ENCODE results near the gene DCP1A. TPM values are rescaled to one million over a fixed set of nuclear protein-coding genes. Genes with fewer than 3 reads are reported as not detected.

DCP1A gene
- total RNA-seq, 4 donors from 2014 or later = 19.0 to 24.3 (median 20.6) TPM

GRCh38 chr3:53278667-53279066, 68.7 kb downstream of the DCP1A start:
- TF ChIP-seq CTCF (IDR thresholded peaks at IDR 0.05; ENCODE audit: low read depth) = no peak

GRCh38 chr3:53274938-53275605, 72.3 kb downstream of the DCP1A start:
- TF ChIP-seq CTCF (IDR thresholded peaks at IDR 0.05; ENCODE audit: low read depth) = no peak

GRCh38 chr3:53273146-53273670, 74.1 kb downstream of the DCP1A start:
- TF ChIP-seq CTCF (IDR thresholded peaks at IDR 0.05; ENCODE audit: low read depth) = no peak

- no peak for TF ChIP-seq CTCF (IDR thresholded peaks at IDR 0.05; ENCODE audit: low read depth)
Measured at GRCh38 chr3:53269888-53270880, 77.2 kb downstream of the DCP1A start.

- TF ChIP-seq CTCF (IDR thresholded peaks at IDR 0.05; ENCODE audit: low read depth) = no peak
Measured at GRCh38 chr3:53267766-53268165, 79.6 kb downstream of the DCP1A start.

GRCh38 chr3:53264718-53265117, 82.6 kb downstream of the DCP1A start:
- no peak for TF ChIP-seq CTCF (IDR thresholded peaks at IDR 0.05; ENCODE audit: low read depth)

GRCh38 chr3:53263907-53264306, 83.4 kb downstream of the DCP1A start:
- no peak for TF ChIP-seq CTCF (IDR thresholded peaks at IDR 0.05; ENCODE audit: low read depth)

All from subcutaneous adipose tissue (tissue), 4 donors.